ENCODE results near the gene COL15A1.

- TF ChIP-seq CTCF (IDR thresholded peaks at IDR 0.05) (no peak), EP300 (IDR thresholded peaks at IDR 0.05) (no peak), POLR2A (IDR thresholded peaks at IDR 0.05) (no peak)
These were observed 115.5 kb downstream of the COL15A1 start for GRCh38 chr9:99058964-99059921.

Measured in stomach (tissue), 4 donors.